K562 (cell line): ENCODE results near the gene CCDC148. TPM values are rescaled to one million over a fixed set of nuclear protein-coding genes. Genes with fewer than 3 reads are reported as not detected.

Experiments
- ATAC-seq: fragments of 200-7000 bp; cut with Tn5 transposase; 3 replicates; pipeline ENCODE4 v1.9.1; 2020; ENCODE audit warnings: moderate library complexity
- BruUV-seq: library from RNA; stranded (reverse); fragments of 400-500 nt; replicated peaks from 2 replicates; lab custom pipeline; 2021; lab: Mats Ljungman, UMichigan
- CTCF ChIA-PET: fragments of 300-600 bp; formaldehyde crosslinking; extraction: SDS; loops from one replicate; lab custom pipeline; 2021; ENCODE audit warnings: low intra/inter-chr PET ratio; lab: Yijun Ruan, JAX
- POLR2A ChIA-PET: fragments of 300-600, 350-650 bp; sonication (Branson Sonifier 250); formaldehyde crosslinking; extraction: SDS; loops from one replicate; lab custom pipeline; 2021; ENCODE audit warnings: antibody characterized with exemption, inconsistent platforms; lab: Yijun Ruan, JAX
- DNase-seq, 4 experiments: peaks; one replicate each; pipeline versions ENCODE4 v3.0.0 to v3.0.0-alpha.2; 2011 to 2018; ENCODE audit warnings: low spot score in 3 of 4, mixed read lengths in 3 of 4; ENCODE audit errors: extremely low read depth in 1 of 4
- FAIRE-seq: peaks from 2 replicates; lab custom pipeline; 2011; peaks lifted over from hg19 to GRCh38; lab: Jason Lieb, UNC
- H2AFZ ChIP-seq: 2 replicates; pipeline ENCODE4 v1.6.0; 2011; ENCODE audit warnings: low read depth, low read length, control low read depth, inconsistent platforms
- H3K27ac ChIP-seq: fragments of 200-600 bp; 3 replicates; pipeline ENCODE4 v1.8.0; 2011; ENCODE audit warnings: low read depth, mild to moderate bottlenecking, control low read depth, inconsistent platforms, low read length, moderate library complexity, mixed read lengths; ENCODE audit errors: extremely low read depth
- H3K27me3 ChIP-seq, 2 experiments: fragments of 300-600 bp in 1 of 2; 2 replicates in 1 of 2; 3 replicates in 1 of 2; pipeline versions ENCODE4 v1.6.0 to v1.8.0; 2011; ENCODE audit warnings: inconsistent platforms in 2 of 2, low read length in 2 of 2, mild to moderate bottlenecking in 1 of 2, mixed read lengths in 1 of 2, moderate library complexity in 1 of 2; ENCODE audit not compliant: control insufficient read depth in 2 of 2, insufficient read depth in 2 of 2
- H3K36me3 ChIP-seq: fragments of 300-600 bp; 3 replicates; pipeline ENCODE4 v1.8.0; 2011; ENCODE audit warnings: mild to moderate bottlenecking, low read length, inconsistent platforms; ENCODE audit not compliant: control insufficient read depth, insufficient read depth
- H3K4me1 ChIP-seq, 2 experiments: fragments of 200-600 bp in 1 of 2; replicated peaks in 1 of 2; 2 replicates in 1 of 2; 3 replicates in 1 of 2; pipeline versions ENCODE4 v1.5.1 to v1.8.0; 2011; ENCODE audit warnings: inconsistent platforms in 2 of 2, low read length in 2 of 2, mild to moderate bottlenecking in 1 of 2, mixed read lengths in 1 of 2, moderate library complexity in 1 of 2; ENCODE audit not compliant: control insufficient read depth in 2 of 2, insufficient read depth in 2 of 2
- H3K4me2 ChIP-seq: 2 replicates; pipeline ENCODE4 v1.6.1; 2011; ENCODE audit warnings: low read length, control low read depth, inconsistent platforms, mixed read lengths; ENCODE audit not compliant: insufficient read depth
- H3K4me3 ChIP-seq: fragments of 200-600 bp; sonication (generic), shearing (Covaris generic); 2 replicates; pipeline ENCODE4 v1.5.1; 2016; ENCODE audit warnings: control low read depth, inconsistent platforms
- H3K79me2 ChIP-seq: fragments of 200-600 bp; 3 replicates; pipeline ENCODE4 v1.8.0; 2011; ENCODE audit warnings: low read length, inconsistent platforms; ENCODE audit not compliant: control insufficient read depth, insufficient read depth
- H3K9ac ChIP-seq, 2 experiments: 2 replicates each; pipeline versions ENCODE4 v1.6.0 to v1.6.1; 2011; ENCODE audit warnings: low read depth in 2 of 2, low read length in 2 of 2, control low read depth in 1 of 2, inconsistent platforms in 1 of 2, mild to moderate bottlenecking in 1 of 2, mixed read lengths in 1 of 2; ENCODE audit not compliant: insufficient read depth in 1 of 2
- H3K9me1 ChIP-seq: one replicate; pipeline ENCODE4 v1.6.0; 2011; ENCODE audit warnings: inconsistent platforms, mild to moderate bottlenecking, low read length, moderate library complexity; ENCODE audit not compliant: control insufficient read depth, insufficient read depth
- H3K9me3 ChIP-seq: replicated peaks from 2 replicates; pipeline ENCODE4 v1.5.1; 2011; ENCODE audit warnings: low read depth, low read length, inconsistent platforms; ENCODE audit not compliant: control insufficient read depth, insufficient read depth
- H4K20me1 ChIP-seq: replicated peaks from 2 replicates; pipeline ENCODE4 v1.6.1; 2011; ENCODE audit warnings: low read length, inconsistent platforms, mixed read lengths; ENCODE audit not compliant: control insufficient read depth, insufficient read depth
- E4F1 ChIP-seq: fragments of 250-450 bp; sonication (Bioruptor Pico); IDR thresholded peaks from 2 replicates; pipeline ENCODE4 v1.5.0; 2021; ENCODE audit warnings: mild to moderate bottlenecking, borderline replicate concordance
- ELF1 ChIP-seq: fragments of 200-800 bp; sonication (Bioruptor generic); IDR thresholded peaks from 2 replicates; pipeline ENCODE4 v1.6.1; 2016; ENCODE audit warnings: missing genetic modification characterization, missing compliant biosample characterization
- FOXA3 ChIP-seq, 2 experiments: fragments of 450-650 bp in 1 of 2; sonication (generic) in 1 of 2; formaldehyde crosslinking; IDR thresholded peaks in 1 of 2; conservative IDR thresholded peaks in 1 of 2; 2 replicates each; pipeline versions ENCODE4 v1.4.0 to v1.8.0; 2020 to 2022; ENCODE audit warnings: mild to moderate bottlenecking in 2 of 2, missing genetic modification reagents in 1 of 2
- NFE2 ChIP-seq: IDR thresholded peaks from 2 replicates; pipeline ENCODE4 v1.6.1; 2014; ENCODE audit warnings: antibody characterized with exemption, low read depth
- POLR2AphosphoS2 ChIP-seq: IDR thresholded peaks from 2 replicates; pipeline ENCODE4 v1.6.1; 2012; ENCODE audit warnings: low read length, improper control_type of control experiment
- RBM14 ChIP-seq: fragments of 200-400 bp; formaldehyde crosslinking; IDR thresholded peaks from 2 replicates; pipeline ENCODE4 v1.6.1; 2018; ENCODE audit warnings: low read depth, mild to moderate bottlenecking, low read length, moderate library complexity, borderline replicate concordance; ENCODE audit not compliant: insufficient read depth
- ZNF431 ChIP-seq: sonication (generic); formaldehyde crosslinking; IDR thresholded peaks from 2 replicates; pipeline ENCODE4 v1.8.0; 2022; ENCODE audit warnings: mild to moderate bottlenecking, missing genetic modification reagents
- WGBS: fragments of 100-300 bp; shearing (Covaris generic); methylation state at CpG from one replicate; pipeline ENCODE4 v1.1.6; 2016; ENCODE audit warnings: low coverage, mixed read lengths; ENCODE audit not compliant: insufficient coverage; ENCODE audit errors: missing lambda C conversion rate; 5-methylcytosine and 5-hydroxymethylcytosine counted together
- in situ Hi-C: fragments of 300-500 bp; cut with MboI; formaldehyde crosslinking; loops from 4 replicates; pipeline ENCODE4 v1.15.0; 2018; ENCODE audit warnings: inconsistent platforms, mixed read lengths
- intact Hi-C: fragments of 100-400 bp; cut with micrococcal nuclease; formaldehyde crosslinking; loops from 2 replicates; pipeline ENCODE4 v1.14.2; 2022
- polyA plus RNA-seq, 8 experiments: library from polyadenylated mRNA; depleted of rRNA in 4 of 8; stranded (reverse) in 5 of 8; unstranded in 3 of 8; fragments of >200 nt; fragmentation: Nextera tagmentation in 2 of 8; fragmentation: Illumina TruSeq in 1 of 8; extraction: Ambion mirVana in 2 of 8; extraction: Trizol in 1 of 8; gene quantifications; 2 replicates each; pipeline versions ENCODE4 v1.2.1 to v1.2.3, GENCODE V29; 2011 to 2014; ENCODE audit warnings: inconsistent platforms in 1 of 8, missing spikeins in 1 of 8
- total RNA-seq, 7 experiments: library from RNA; depleted of rRNA in 6 of 7; stranded (reverse); fragments of >200 nt in 6 of 7; fragmentation: Illumina TruSeq in 2 of 7; extraction: Trizol in 2 of 7; gene quantifications; 2 replicates each; pipeline versions ENCODE4 v1.2.1 to v1.2.3, GENCODE V29; 2011 to 2021; ENCODE audit warnings: low replicate concordance in 1 of 7

Gene CCDC148
- total and polyA plus RNA-seq, 9 of the 15 experiments (the other 6 are each of a cell fraction or from before 2014, with no cell fraction given), result 0.10 to 1.4 (median 0.65) TPM

- no peak for TF ChIP-seq E4F1 (CRISPR knock-in tag)
- no peak for TF ChIP-seq POLR2AphosphoS2
- TF ChIP-seq FOXA3 (CRISPR knock-in tag; conservative IDR thresholded peaks at IDR 0.05 in 1 of 2, IDR thresholded peaks at IDR 0.05 in 1 of 2), result no peak
- TF ChIP-seq RBM14, result no peak
Observed at GRCh38 chr2:158459161-158460003, 2.8 kb upstream of the CCDC148 start (continued).

- POLR2A ChIA-PET, result interaction anchor here (0.7 to 3.1 kb wide), 5 partner anchors 8 to 232 kb away, joined by 3 to 10 read pairs (median 4); no protein-coding TSS in a partner anchor
- TF ChIP-seq ZNF431 (no peak), NFE2 (peak; percentile 17; the same call in 1 of the 2 replicates), ELF1 (tag) (0 out of 2 replicates have a peak, but pooled peaks have one; percentile 26)
- TF ChIP-seq, all 486 proteins: peak for 2
- WGBS, result under 1% methylated on average over 9 of the region's 9 CpGs
Observed at GRCh38 chr2:158458617-158458920, 2.0 kb upstream of the CCDC148 start.

More at GRCh38 chr2:158458617-158458920, 2.0 kb upstream of the CCDC148 start:
- BruUV-seq, result no TSS peak
- H3K79me2 ChIP-seq, result peaks cover 66% of the 10 kb centered on the region
- no peaks in the 10 kb centered on the region for H3K27me3 ChIP-seq
- peak overlapping the region; percentile 85 for H3K4me3 ChIP-seq
- peaks cover 20% of the 10 kb centered on the region for H3K36me3 ChIP-seq
- peak overlapping the region; percentile 85 to 98 for H3K9ac ChIP-seq
- DNase-seq (peak in 2 of 4 experiments; percentile 12 to 28), ATAC-seq (no peak), FAIRE-seq (no peak)
- peak overlapping the region; percentile 92 for H3K4me2 ChIP-seq
- H4K20me1 ChIP-seq, result peaks cover 27% of the 10 kb centered on the region
- CTCF ChIA-PET, result no interaction called here
- peak overlapping the region; percentile 84; the same call in 1 of the 3 replicates for H3K27ac ChIP-seq
- intact Hi-C loops, result loop anchor here (5.0 to 10.0 kb wide), 4 partner anchors 141 to 289 kb away; no protein-coding TSS in a partner anchor
- H2AFZ ChIP-seq, result 0 out of 2 replicates have a peak overlapping the region, but pooled peaks have one; percentile 86
- no peaks in the 10 kb centered on the region for H3K9me3 ChIP-seq
- peaks cover 19 to 28% of the 10 kb centered on the region in 2 experiments for H3K4me1 ChIP-seq
- in situ Hi-C loops, result no loop called here
- no peaks in the 10 kb centered on the region for H3K9me1 ChIP-seq
